ENCODE data around the gene RPL13.
"Not testable (repeated sequence)": the region's sequence is repeated elsewhere in the genome, so short reads cannot be mapped to it uniquely, and the experiment has no call there.

RPL13 gene

DNA sequence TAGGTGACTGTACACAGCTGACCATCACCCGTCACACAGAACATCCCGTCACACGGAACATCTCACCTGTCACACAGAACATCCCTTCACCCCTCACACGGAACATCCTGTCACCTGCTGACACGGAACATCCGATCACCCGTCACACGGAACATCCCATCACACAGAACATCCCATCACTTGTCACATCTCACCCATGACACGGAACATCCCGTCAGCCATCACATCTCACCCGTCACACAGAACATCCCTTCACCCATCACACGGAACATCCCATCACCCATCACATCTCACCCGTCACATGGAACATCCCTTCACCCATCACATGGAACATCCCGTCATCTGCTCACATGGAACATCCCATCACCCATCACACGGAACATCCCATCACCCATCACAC is 18.9 kb downstream of the RPL13 start:
- no peak for DNase-seq

GRCh38 chr16:89581045-89581695 is 20.7 kb downstream of the RPL13 start:
- DNase-seq, result no peak

GRCh38 chr16:89581861-89582563 is 21.5 kb downstream of the RPL13 start:
- no peak for DNase-seq

GRCh38 chr16:89582614-89583196 is 22.2 kb downstream of the RPL13 start:
- DNase-seq, result no peak

GRCh38 chr16:89583197-89583894 is 22.9 kb downstream of the RPL13 start:
- DNase-seq, result no peak

GRCh38 chr16:89583895-89584644 is 23.6 kb downstream of the RPL13 start:
- no peak for DNase-seq

DNA sequence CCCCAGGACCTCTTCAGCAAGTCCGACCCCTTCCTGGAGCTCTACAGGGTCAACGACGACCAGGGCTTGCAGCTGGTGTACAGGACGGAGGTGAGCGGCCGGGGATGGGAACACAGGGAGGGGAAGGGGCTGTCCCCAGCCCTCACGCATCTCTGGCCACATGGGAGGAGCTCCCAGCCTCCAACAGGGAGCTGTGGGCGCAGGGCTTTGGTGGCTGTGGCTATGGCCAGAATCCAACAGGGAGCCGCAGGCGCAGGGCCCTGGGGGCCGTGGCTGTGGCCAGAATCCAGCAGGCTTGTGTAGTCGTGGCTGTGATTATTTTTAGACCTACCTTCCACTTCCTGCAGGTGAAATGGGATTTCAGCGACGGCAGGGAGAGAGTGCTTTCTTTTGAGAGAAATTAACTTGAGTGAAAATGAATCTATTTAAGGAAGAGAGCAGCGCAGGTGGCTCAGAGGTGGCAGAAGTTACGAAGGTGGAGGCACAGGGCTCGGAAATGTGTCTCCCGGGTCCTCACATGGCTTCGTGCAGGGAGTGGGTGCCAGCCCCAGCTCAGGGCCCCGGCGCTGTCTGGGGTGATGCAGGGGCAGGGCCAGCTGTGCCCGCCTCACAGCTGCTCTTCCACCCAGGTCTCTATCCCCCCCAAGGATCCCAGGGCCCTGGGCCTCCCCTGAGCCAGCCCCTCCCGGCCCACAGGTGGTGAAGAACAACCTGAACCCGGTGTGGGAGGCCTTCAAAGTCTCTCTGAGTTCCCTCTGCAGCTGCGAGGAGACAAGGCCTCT is 24.5 kb downstream of the RPL13 start:
- no peak for DNase-seq

DNA sequence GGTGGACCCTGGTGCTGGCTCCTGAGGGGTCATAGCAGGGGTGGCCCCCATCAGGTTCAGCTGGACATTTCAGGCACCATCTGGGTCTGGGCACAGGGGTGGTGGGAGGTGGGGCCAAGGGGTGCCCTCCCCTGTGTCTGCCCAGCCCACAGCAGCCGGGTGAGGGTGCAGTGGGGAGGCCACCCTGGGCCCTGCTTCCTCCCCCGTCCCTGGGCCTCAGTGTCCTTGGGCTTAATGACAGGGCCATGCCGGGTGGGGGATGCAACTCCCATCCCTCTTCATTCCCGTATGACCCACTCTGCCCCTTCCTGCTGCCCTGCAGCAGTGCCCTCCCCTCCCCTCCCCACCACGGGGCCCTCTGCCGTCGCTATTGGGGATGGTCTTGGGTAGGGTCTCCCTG is 25.7 kb downstream of the RPL13 start:
- no peak for DNase-seq

GRCh38 chr16:89586853-89587252 is 26.4 kb downstream of the RPL13 start:
- no peak for DNase-seq

- DNase-seq, result not testable (repeated sequence)
Measured at GRCh38 chr16:89587676-89588075, 27.2 kb downstream of the RPL13 start.

GRCh38 chr16:89588413-89589109 is 28.1 kb downstream of the RPL13 start:
- no peak for DNase-seq

DNA sequence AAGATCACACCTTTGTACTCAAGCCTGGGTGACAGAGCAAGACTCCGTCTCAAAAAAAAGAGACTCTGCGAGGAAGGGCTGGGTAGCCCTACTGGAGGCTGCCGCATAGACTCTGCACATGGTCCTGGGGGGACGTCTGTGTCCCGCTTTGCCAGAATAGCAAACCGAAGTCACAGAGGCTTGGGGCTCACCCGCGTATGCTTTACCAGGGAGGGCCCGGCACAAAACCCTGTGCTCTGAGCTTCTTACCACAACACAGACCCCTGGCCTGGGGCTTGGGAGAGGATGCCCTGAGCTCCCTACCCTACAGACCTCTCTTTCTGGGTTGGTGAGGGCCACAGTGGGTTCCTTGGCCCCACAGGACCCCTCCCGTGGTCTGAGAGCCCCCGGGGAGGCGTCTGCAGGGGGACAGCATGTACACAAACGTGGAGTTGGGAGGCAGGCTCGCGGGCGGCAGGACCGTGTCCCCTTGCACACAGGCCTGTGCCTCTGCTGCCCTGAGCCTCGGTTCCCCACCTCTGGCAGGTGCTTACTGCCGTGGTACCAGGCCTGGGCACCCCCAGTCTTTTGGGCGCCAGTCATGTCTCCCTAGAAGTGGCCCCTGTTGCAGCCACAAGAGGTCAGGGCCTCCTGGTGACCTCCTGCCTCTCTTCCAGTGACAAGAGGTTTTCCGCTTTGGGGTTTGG is 28.9 kb downstream of the RPL13 start:
- DNase-seq, result no peak

- DNase-seq, result no peak
Measured at GRCh38 chr16:89593841-89594240, 33.4 kb downstream of the RPL13 start.

DNA sequence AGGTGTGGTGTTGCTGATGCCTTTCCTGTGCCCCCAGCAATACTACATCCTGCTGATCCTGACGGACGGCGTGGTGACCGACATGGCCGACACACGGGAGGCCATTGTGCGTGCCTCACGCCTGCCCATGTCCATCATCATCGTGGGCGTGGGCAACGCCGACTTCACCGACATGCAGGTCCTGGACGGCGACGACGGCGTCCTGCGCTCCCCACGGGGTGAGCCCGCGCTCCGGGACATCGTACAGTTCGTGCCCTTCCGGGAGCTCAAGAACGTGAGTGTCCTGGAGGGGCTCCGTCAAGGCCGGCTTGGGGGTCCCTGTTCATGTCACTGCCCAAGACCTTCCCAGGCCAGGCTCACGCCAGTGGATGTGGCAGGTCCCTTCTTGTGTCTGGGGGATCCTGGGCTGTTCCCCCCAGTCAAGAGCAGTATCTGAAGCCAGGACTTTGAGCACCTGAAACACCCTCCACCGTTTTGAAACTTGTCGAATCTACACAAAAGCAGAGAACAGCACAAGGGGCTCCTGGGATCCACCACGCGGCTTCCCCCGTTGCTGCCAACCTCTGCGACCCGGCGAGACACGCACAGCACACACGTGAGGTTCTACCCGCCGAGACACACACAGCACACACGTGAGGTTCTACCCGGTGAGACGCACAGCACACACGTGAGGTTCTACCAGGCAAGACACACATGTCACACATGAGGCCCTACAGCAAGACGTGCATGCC is 35.0 kb downstream of the RPL13 start:
- DNase-seq, result no peak

GRCh38 chr16:89596061-89596689 is 35.7 kb downstream of the RPL13 start:
- no peak for DNase-seq

GRCh38 chr16:89596957-89597649 is 36.6 kb downstream of the RPL13 start:
- no peak for DNase-seq

GRCh38 chr16:89598199-89598598 is 37.7 kb downstream of the RPL13 start:
- no peak for DNase-seq

DNA sequence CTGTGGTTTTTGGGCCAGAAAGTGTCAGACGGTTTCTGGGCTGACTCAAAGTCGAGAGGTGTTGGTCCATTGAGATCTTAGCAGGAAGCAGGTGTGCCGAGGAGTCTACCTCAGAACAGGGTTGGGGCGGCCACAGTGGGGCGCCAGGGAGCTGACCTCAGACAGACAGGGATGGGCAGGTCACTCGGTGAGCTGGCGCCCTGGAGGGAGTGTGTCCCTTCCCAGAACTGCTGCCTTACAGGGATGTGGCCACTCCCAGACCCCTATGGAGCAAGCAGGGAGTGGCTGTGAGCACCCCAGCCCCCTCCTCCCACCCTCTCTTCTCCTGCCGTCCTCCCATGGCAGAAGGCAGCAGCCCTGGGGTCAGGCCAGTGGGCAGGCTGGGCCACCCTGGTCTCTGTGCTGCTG is 39.0 kb downstream of the RPL13 start:
- no peak for DNase-seq

- no peak for DNase-seq
Measured at GRCh38 chr16:89599902-89600301, 39.4 kb downstream of the RPL13 start.

Measured in NCI-H510A (cell line).